Mononuclear cell (primary cell): ENCODE measurements around the gene VSIR. TPM values are rescaled to one million over a fixed set of nuclear protein-coding genes. Genes with fewer than 3 reads are reported as not detected.

Experiments used
- H3K27me3 ChIP-seq: 2 replicates; pipeline ENCODE4 v1.6.0; 2011; ENCODE audit warnings: low read length, control low read depth; ENCODE audit not compliant: insufficient read depth
- H3K4me1 ChIP-seq: 2 replicates; pipeline ENCODE4 v1.5.1; 2011; ENCODE audit warnings: mild to moderate bottlenecking, low read length, control low read depth; ENCODE audit not compliant: insufficient read depth
- H3K4me3 ChIP-seq: 2 replicates; pipeline ENCODE4 v1.5.1; 2011; ENCODE audit warnings: mild to moderate bottlenecking, low read length, moderate library complexity
- H3K9me3 ChIP-seq: 2 replicates; pipeline ENCODE4 v1.5.1; 2011; ENCODE audit warnings: low read depth, mild to moderate bottlenecking, control low read depth, low read length
- total RNA-seq: library from RNA; depleted of rRNA; stranded (reverse); fragments of >200 nt; gene quantifications from one replicate; pipeline ENCODE4 v1.2.3, GENCODE V29; 2012

The VSIR gene
- total RNA-seq, 1 donor: 240 TPM

GRCh38 chr10:71752391-71753090 lies 20.8 kb downstream of the VSIR start:
- Histone ChIP-seq H3K9me3 (no peaks in the 10 kb centered on the region), H3K27me3 (no peaks in the 10 kb centered on the region), H3K4me3 (no peak overlapping the region), H3K4me1 (peaks cover 100% of the 10 kb centered on the region)

- Histone ChIP-seq H3K4me3 (no peak overlapping the region), H3K4me1 (peaks cover 100% of the 10 kb centered on the region), H3K27me3 (no peaks in the 10 kb centered on the region), H3K9me3 (no peaks in the 10 kb centered on the region)
Measured at GRCh38 chr10:71751515-71752224, 21.6 kb downstream of the VSIR start.

- Histone ChIP-seq H3K27me3 (no peaks in the 10 kb centered on the region), H3K4me3 (no peak overlapping the region), H3K4me1 (peaks cover 100% of the 10 kb centered on the region), H3K9me3 (no peaks in the 10 kb centered on the region)
Measured at GRCh38 chr10:71750986-71751385, 22.3 kb downstream of the VSIR start.

- H3K4me3 ChIP-seq: no peak overlapping the region
- H3K4me1 ChIP-seq: peaks cover 100% of the 10 kb centered on the region
- no peaks in the 10 kb centered on the region for H3K9me3 ChIP-seq
- H3K27me3 ChIP-seq: no peaks in the 10 kb centered on the region
Measured at GRCh38 chr10:71750124-71750841, 23.0 kb downstream of the VSIR start.

GRCh38 chr10:71749396-71749795 lies 23.9 kb downstream of the VSIR start:
- no peaks in the 10 kb centered on the region for H3K27me3 ChIP-seq
- H3K9me3 ChIP-seq: no peaks in the 10 kb centered on the region
- H3K4me3 ChIP-seq: no peak overlapping the region
- peaks cover 100% of the 10 kb centered on the region for H3K4me1 ChIP-seq

- Histone ChIP-seq H3K4me3 (no peak overlapping the region), H3K4me1 (peaks cover 100% of the 10 kb centered on the region), H3K9me3 (no peaks in the 10 kb centered on the region), H3K27me3 (no peaks in the 10 kb centered on the region)
Measured at GRCh38 chr10:71748671-71749191, 24.6 kb downstream of the VSIR start.

- Histone ChIP-seq H3K9me3 (no peaks in the 10 kb centered on the region), H3K4me1 (peaks cover 100% of the 10 kb centered on the region), H3K4me3 (no peak overlapping the region), H3K27me3 (no peaks in the 10 kb centered on the region)
Measured at GRCh38 chr10:71747551-71748523, 25.5 kb downstream of the VSIR start.

- Histone ChIP-seq H3K4me1 (peaks cover 100% of the 10 kb centered on the region), H3K27me3 (no peaks in the 10 kb centered on the region), H3K4me3 (no peak overlapping the region), H3K9me3 (no peaks in the 10 kb centered on the region)
Measured at GRCh38 chr10:71747039-71747531, 26.2 kb downstream of the VSIR start.

- Histone ChIP-seq H3K27me3 (no peaks in the 10 kb centered on the region), H3K4me3 (no peak overlapping the region), H3K4me1 (peaks cover 100% of the 10 kb centered on the region), H3K9me3 (no peaks in the 10 kb centered on the region)
Measured at GRCh38 chr10:71746344-71747037, 26.8 kb downstream of the VSIR start.

- Histone ChIP-seq H3K27me3 (no peaks in the 10 kb centered on the region), H3K9me3 (no peaks in the 10 kb centered on the region), H3K4me1 (peaks cover 100% of the 10 kb centered on the region), H3K4me3 (no peak overlapping the region)
Measured at GRCh38 chr10:71745664-71746250, 27.6 kb downstream of the VSIR start.

- Histone ChIP-seq H3K9me3 (no peaks in the 10 kb centered on the region), H3K4me3 (no peak overlapping the region), H3K27me3 (no peaks in the 10 kb centered on the region), H3K4me1 (peaks cover 100% of the 10 kb centered on the region)
Measured at GRCh38 chr10:71744897-71745663, 28.2 kb downstream of the VSIR start.

GRCh38 chr10:71743866-71744265 lies 29.5 kb downstream of the VSIR start:
- no peaks in the 10 kb centered on the region for H3K9me3 ChIP-seq
- H3K4me1 ChIP-seq: peaks cover 100% of the 10 kb centered on the region
- no peak overlapping the region for H3K4me3 ChIP-seq
- H3K27me3 ChIP-seq: no peaks in the 10 kb centered on the region
